ENCODE measurements around the gene APLP1.
A peak's percentile ranks its signal among the peaks of the same experiment; 100 is the strongest.
"Not testable (repeated sequence)": the region's sequence is repeated elsewhere in the genome, so short reads cannot be mapped to it uniquely, and the experiment has no call there.

The APLP1 gene

DNA sequence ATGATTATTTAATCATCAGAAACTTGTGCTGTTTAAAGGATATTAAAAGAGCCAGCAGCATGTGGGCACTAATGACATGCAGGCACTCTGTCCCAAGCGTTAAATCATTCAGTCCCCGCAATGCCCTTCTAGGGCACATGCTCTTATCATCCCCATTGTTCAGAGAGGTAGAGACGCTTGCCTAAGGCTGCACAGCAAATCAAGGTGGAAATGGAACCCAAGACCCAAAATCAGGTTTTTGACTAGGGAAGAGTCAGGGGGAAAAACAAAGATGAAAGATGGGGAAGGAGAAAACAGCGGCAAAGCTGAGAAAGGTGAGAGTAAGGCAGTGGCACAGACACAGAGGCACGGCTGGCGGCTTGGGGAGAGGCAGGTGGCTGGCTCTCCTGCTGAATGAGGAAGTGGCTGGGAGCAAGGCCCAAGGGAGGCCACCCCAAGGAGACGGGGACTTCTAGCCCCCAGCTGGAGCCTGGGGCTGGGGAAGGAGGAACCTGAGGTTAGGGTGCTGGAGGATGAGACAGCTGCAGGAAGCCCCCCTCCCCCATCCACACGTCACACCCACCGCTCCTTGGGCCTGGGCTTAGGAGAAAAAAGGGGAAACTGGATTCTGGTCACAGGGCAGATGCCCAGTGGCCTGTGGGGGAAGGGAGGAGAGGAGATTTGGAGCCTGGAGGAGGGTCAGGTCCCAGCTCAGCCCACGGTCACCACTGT lies 40.8 kb downstream of the APLP1 start:
- TF ChIP-seq, protein P1, sequence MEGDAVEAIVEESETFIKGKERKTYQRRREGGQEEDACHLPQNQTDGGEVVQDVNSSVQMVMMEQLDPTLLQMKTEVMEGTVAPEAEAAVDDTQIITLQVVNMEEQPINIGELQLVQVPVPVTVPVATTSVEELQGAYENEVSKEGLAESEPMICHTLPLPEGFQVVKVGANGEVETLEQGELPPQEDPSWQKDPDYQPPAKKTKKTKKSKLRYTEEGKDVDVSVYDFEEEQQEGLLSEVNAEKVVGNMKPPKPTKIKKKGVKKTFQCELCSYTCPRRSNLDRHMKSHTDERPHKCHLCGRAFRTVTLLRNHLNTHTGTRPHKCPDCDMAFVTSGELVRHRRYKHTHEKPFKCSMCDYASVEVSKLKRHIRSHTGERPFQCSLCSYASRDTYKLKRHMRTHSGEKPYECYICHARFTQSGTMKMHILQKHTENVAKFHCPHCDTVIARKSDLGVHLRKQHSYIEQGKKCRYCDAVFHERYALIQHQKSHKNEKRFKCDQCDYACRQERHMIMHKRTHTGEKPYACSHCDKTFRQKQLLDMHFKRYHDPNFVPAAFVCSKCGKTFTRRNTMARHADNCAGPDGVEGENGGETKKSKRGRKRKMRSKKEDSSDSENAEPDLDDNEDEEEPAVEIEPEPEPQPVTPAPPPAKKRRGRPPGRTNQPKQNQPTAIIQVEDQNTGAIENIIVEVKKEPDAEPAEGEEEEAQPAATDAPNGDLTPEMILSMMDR (IDR thresholded peaks at IDR 0.05; ENCODE audit: borderline replicate concordance, control extremely low read depth, extremely low read depth, insufficient read depth, missing control alignments), result no peak
- peak; percentile 71 for DNase-seq (ENCODE audit: low spot score)
- in situ Hi-C loops (cut with MboI; ENCODE audit: low sequenced_read_pairs, unreplicated experiment), result no loop called here

DNA sequence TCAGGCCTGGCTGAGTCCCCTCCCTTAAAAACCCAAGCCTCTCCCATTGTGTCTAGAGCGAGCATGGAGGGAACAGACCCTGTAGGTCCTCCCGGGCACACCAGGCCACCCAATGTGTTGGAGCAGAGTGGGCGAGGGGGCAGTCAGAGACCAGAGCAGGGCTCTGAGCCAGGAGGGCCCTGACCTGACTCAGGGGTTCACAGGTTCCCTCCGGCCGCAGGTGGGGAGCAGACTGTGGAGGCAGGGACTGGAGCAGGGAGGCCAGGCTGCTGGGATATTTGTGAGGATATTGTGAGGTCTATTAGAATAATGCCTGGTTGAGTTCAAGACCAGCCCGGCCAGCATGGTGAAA lies 41.3 kb downstream of the APLP1 start:
- DNase-seq (ENCODE audit: low spot score), result no peak
- in situ Hi-C loops (cut with MboI; ENCODE audit: low sequenced_read_pairs, unreplicated experiment), result no loop called here
- TF ChIP-seq, protein P1 (IDR thresholded peaks at IDR 0.05; ENCODE audit: borderline replicate concordance, control extremely low read depth, extremely low read depth, insufficient read depth, missing control alignments), result no peak

DNA sequence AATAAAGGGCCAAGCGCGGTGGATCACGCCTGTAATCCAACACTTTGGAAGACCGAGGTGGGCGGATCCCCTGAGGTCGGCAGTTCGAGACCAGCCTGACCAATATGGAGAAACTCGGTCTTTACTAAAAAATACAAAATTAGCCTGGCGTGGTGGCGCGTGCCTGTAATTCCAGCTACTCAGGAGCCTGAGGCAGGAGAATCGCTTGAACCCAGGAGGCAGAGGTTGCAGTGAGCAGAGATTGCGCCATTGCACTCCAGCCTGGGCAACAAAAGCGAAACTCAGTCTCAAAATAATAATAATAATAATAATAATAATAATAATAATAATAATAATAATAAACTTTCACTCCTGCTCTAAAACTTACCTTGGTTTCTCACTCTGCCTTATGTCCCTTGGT lies 42.0 kb downstream of the APLP1 start:
- in situ Hi-C loops (cut with MboI; ENCODE audit: low sequenced_read_pairs, unreplicated experiment), result not testable (repeated sequence)

DNA sequence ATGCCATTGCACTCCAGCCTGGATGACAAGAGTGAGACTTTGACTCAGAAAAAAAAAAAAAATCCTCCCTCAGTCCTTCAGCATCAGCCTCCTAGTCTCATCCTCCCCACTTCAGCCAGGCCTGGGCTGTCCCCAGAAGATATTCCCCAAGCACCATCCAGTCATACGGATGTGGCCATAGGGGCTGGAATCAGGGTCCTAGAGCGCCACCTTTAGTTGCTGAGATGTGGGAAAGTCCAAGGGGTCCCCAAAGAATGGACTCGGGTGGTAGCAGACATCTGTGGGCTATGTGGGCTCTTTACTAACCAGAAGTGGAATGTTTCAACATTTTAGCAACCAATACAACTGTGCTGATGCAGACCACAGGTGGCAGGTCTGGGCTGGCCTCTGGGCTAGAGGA lies 42.8 kb downstream of the APLP1 start:
- in situ Hi-C loops (cut with MboI; ENCODE audit: low sequenced_read_pairs, unreplicated experiment), result no loop called here
- no peak for DNase-seq (ENCODE audit: low spot score)
- TF ChIP-seq, protein P1 (IDR thresholded peaks at IDR 0.05; ENCODE audit: borderline replicate concordance, control extremely low read depth, extremely low read depth, insufficient read depth, missing control alignments), result no peak

More for the DNA sequence above, 42.0 kb downstream of the APLP1 start:
- not testable (repeated sequence) for DNase-seq (ENCODE audit: low spot score)

DNA sequence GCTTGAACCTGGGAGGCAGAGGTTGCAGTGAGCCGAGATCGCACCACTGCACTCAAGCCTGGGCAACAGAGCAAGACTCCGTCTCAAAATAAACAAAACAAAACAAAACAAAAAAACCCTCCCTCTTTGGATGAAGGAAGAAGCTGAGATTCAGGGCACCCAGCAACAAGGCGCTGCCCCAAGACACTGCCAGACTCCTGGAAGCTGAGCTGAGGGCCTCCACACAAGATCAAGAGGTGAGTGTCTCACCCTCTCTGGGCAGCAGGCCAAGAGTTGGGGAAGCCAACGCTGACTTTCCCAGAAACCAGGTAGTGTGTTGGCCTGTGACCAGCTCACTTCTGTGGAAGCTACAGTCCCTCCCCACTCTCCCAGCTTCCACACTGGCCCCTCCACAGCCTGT lies 43.4 kb downstream of the APLP1 start:
- in situ Hi-C loops (cut with MboI; ENCODE audit: low sequenced_read_pairs, unreplicated experiment), result no loop called here
- TF ChIP-seq, protein P1 (IDR thresholded peaks at IDR 0.05; ENCODE audit: borderline replicate concordance, control extremely low read depth, extremely low read depth, insufficient read depth, missing control alignments), result no peak
- DNase-seq (ENCODE audit: low spot score), result no peak

DNA sequence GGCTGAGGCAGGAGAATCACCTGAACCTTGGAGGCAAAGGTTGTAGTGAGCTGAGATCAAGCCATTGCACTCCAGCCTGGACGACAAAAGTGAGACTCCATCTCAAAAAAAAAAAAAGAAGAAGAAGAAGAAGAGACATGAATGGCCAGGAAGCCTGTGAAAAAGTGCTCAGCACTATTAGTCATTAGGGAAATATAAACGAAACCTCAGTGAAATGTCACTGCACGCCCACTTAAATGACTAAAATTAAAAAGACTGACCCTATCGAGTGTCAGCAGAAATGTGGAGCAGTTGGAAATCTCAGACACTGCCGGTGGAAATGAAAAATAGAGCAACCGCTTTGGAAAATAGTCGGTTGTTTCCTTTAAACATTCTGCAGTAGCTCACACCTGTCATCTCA lies 45.2 kb downstream of the APLP1 start:
- peak; percentile 55 for DNase-seq (ENCODE audit: low spot score)
- TF ChIP-seq, protein P1 (IDR thresholded peaks at IDR 0.05; ENCODE audit: borderline replicate concordance, control extremely low read depth, extremely low read depth, insufficient read depth, missing control alignments), result no peak
- in situ Hi-C loops (cut with MboI; ENCODE audit: low sequenced_read_pairs, unreplicated experiment), result no loop called here

DNA sequence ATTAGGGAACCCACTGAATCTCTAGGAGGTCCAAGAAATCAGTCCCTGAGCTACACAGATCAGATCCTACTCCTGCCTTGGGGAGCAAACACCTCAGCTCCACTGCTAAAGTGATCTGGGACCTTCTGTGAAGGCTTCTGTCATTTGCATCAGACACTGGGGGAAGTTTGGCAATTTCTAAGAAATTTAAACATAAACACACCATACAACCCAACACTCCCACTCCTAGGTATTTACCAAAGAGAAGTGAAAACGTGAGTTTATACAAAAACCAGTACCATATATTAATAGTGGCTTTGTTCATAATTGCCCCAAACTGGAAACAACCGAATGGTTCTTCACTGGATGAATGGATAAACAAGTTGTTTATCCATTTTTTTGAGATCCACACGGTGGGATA lies 47.1 kb downstream of the APLP1 start:
- TF ChIP-seq, protein P1 (IDR thresholded peaks at IDR 0.05; ENCODE audit: borderline replicate concordance, control extremely low read depth, extremely low read depth, insufficient read depth, missing control alignments), result no peak
- peak; percentile 41 for DNase-seq (ENCODE audit: low spot score)
- in situ Hi-C loops (cut with MboI; ENCODE audit: low sequenced_read_pairs, unreplicated experiment), result no loop called here
